ENCODE measurements around the gene HAND1.

HAND1 gene

GRCh38 chr5:154503698-154504039, 25.6 kb upstream of the HAND1 start:
- DNase-seq = no peak

- no peak for DNase-seq
Observed at GRCh38 chr5:154502180-154502579, 24.2 kb upstream of the HAND1 start.

DNA sequence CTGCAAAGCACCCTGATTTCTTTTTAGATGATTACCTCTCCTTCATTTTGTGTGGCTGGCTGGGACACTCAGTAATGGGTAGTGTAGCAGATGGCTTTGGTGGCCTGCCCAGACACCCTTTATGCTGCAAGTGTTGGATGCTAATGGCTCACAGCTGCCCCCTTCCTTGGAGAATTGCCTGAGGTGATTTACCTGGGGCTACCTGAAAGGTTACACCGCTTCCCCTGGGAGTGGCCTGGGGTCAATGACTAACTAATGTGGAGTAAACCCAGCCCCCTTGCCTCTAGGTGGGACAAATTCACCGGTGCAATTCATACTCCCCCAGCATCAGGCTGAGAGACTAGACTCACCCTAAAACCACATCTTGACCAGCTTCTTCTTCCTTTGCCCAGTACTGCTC, 23.5 kb upstream of the HAND1 start:
- no peak for DNase-seq

DNA sequence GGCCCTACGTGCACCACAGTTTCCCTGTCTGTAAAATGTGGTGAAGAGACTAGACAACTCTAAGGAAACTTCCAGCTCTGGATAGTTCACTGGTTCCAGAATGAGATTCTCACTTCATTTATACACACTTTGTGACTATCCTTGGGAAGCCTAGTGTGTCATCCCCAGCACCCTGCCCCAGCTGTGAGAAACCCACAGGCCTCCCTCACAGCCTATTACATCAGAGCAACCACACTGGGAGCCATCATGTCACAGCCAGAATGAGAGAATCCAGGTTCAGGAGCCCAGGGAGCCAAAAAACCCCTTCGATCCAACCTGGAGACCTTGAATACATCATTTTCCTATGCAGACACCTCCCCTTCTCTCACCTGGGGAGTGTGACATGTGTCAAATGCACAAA, 21.0 kb upstream of the HAND1 start:
- DNase-seq = no peak

DNA sequence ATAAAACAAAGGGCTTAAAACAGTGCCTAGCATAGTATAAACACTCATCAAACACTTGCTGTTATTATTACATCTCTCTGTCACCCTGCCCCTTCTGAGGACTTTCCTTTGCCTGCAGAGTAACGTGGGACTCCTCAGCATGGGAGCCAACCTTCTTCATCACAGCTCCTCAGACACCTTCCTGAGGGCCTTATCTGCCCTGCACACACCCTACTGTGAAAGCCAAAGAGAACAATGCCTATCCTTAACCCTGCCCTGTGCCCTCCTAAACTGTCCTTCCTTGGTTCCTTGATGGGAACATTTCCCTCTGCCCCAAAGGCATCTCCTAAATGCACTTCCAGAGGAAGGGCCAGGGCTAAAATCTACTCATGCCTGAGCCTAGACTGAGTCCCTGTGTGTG, 20.6 kb upstream of the HAND1 start:
- no peak for DNase-seq

- no peak for DNase-seq
Observed at GRCh38 chr5:154494036-154494435, 16.0 kb upstream of the HAND1 start.

DNA sequence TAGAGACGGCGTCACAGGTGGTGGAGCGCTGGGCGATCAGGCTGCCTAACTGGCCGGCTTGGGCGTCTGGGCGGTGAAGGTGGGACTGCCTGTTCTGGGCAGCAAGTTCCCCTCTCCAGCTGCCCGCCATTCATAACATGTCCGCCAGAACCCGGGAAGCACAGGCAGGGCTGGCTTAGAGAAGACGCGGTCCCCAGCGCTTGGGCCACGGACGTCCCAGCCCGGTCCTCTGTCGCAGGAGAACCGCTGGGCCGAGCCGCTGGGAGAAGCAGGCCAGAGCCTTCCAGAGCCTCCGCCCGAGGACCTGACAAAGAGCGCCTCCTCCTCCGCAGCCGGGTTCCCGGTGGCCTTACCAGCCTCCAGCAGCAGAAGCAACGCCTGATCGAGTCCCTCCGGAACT, 15.2 kb upstream of the HAND1 start:
- no peak for DNase-seq

DNA sequence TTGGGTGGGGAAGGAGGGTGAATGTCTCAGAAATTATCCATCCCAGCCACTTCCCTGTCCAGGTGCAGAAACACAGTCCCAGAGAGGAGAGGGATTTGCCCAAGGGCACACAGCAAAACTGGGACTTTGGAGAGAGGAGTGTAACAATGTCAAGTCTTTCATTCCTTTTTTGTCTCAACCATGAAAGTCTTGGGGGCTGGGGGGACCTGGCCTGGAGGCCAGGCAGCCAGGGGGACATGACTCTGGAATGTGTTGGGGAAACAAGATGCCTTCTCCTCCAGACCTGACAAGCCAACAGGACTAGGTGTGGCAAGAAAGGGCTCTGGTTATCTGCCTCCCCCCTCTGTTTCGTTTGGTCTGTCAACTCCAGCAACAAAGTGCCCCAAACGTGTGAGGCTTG, 13.9 kb upstream of the HAND1 start:
- no peak for DNase-seq

DNA sequence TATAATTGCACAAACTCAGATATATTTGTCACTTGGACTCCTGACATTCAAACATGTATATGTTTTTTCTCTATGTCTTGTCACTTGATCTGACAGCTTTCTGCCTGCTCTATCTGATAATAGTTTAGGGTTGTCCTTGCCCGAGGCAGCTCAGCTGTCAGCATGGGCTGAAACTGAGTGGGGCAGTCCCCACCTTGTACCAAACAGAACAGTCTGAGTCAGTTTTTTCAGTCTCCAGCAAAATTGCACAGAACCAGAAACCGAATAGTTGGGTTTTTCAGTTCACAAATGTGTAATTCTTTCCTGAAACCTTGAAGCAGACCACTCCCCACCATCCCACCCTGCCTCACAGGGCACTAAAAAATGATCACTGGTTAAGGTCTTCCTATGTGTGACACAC, 9.5 kb upstream of the HAND1 start:
- no peak for DNase-seq

- no peak for DNase-seq
Observed at GRCh38 chr5:154486427-154486866, 8.4 kb upstream of the HAND1 start.

GRCh38 chr5:154485850-154486426, 7.9 kb upstream of the HAND1 start:
- DNase-seq = no peak

GRCh38 chr5:154485096-154485491, 7.1 kb upstream of the HAND1 start:
- no peak for DNase-seq

- DNase-seq = no peak
Observed at GRCh38 chr5:154484393-154485095, 6.5 kb upstream of the HAND1 start.

DNA sequence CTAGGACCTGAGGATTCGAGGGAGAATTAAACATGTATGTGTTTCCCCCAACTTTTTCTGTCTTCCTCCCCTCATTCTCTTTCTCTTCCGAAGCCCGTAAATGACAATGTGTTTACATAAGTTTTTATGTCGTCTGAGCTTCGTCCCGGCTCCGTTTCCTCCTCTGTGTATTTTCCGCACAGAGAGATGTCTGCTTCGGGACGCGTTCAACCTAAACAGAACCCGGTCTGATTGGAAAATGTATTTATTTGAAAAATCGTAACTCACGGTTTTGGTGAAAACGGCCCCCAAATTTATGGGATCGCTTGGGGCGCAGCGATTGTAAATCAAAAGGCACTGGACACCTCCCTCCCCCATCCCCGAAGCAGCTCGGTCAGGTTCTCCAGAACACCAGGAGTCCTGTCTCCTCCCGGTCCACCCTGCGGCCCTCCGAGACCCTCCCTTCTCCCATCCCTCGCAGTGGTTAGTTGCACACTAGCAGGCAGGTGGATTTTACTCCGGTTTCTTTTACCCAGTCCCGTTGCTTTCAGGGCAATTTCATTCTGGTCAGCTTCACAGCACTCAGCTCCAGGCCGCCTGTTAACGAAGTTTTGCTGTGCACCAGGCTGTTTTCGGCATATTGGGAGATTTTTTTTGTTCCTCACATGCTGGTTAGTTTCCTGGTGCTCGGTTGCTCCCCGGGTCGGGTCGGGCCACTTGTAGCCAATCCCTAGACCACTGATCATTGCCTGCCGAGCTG, 5.8 kb upstream of the HAND1 start:
- DNase-seq = no peak

GRCh38 chr5:154482528-154483449, 4.8 kb upstream of the HAND1 start:
- no peak for DNase-seq

DNA sequence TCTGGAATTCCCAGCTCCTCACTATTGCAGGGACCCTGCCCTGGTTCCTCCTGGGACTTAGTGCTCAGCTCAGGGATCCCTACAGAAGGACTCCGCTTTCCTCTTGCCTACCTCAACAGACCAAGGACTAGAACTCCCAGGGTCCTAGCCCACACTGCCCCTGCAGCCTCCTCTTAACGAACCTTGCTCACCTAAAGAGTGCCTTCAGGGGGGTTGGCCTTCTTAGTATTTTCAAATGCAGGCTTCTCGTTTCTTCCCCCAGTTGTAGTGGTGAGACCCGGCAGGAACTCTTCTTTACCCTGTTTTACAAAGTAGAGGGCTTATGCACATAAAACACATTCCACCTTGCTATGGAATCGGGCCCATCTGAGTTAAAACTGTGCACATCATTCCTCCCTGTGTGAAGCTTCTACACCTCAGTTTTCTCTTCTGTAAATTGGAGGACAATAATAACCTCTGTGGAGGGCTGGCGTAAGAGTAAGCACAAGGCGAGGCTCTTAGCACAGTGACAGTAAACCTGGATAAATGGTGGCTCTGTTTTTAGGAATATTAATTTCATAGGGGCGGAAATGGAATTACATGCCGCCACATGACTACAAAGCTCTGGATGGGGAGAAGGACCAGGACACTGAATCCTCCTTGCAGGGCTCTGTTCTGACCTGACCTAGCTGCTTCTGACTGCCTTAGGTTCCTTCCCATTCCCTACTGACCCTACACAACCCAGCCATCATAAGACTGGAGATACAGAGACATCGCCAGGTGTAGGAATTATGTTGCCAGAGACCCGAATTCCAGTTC, 3.8 kb upstream of the HAND1 start:
- DNase-seq = no peak

GRCh38 chr5:154480847-154481246, 2.8 kb upstream of the HAND1 start:
- no peak for DNase-seq

DNA sequence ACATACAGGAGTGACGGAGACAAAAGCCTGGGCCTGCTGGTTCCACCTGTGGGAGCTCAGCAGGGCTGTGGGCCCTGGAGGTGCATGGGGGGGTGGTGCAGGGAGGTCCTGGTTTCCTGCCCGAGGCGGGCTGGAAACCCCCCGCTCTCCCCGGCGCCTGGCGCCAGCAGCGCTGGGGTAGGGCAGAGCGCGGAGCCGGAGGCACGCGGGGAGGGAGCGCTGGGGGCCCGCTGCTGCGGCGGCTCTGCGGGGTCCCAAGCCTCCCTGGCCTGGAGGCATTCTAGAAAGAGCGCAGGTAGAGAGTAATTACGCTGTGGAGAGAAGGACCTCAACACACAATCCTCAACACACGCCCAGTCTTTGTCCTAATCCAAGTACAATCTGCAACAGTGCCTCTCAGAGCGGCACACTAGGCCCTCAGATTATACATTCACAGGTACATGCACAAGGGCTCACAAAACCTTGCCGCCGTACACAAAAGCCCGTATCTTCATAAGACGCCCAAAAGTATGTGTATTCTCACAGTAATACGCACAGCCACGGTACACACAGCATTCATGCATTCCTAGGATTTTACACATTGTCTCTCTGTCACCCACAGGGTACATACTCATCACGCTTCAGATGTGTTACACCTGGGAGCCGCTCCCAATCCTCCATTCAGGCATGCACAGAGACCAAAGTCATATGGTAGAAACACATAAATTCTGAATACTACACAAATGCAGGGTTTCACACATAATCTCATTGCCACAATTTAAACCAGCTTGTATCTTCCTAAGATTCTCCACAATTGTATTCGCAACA, 2.1 kb upstream of the HAND1 start:
- no peak for DNase-seq

- DNase-seq = no peak
Observed at GRCh38 chr5:154479160-154479943, 1.3 kb upstream of the HAND1 start.

GRCh38 chr5:154478752-154479159, 729 bp upstream of the HAND1 start:
- DNase-seq = no peak

All from activated CD4-positive, alpha-beta T cell treated with anti-CD3 and anti-CD28 coated beads, Interleukin-2, amount 50 U/mL, for 4 hours (primary cell).